ENCODE data around the gene NAP1L4. TPM values are rescaled to one million over a fixed set of nuclear protein-coding genes. Genes with fewer than 3 reads are reported as not detected.

Gene NAP1L4
- polyA plus RNA-seq, 1 donor from 2014 or later = 199 TPM

- H3K79me2 ChIP-seq (replicated peaks; ENCODE audit: insufficient read depth, low read length) = peaks cover 16% of the 10 kb centered on the region
- no peak overlapping the region for H3K9ac ChIP-seq (ENCODE audit: low read length)
Observed at GRCh38 chr11:2964782-2965181, 27.3 kb downstream of the NAP1L4 start.

GRCh38 chr11:2963761-2964160 lies 28.4 kb downstream of the NAP1L4 start:
- Histone ChIP-seq H3K4me3 (ENCODE audit: low read length) (no peak overlapping the region), H3K36me3 (ENCODE audit: insufficient read depth, low read length) (peaks cover 13% of the 10 kb centered on the region), H3K9ac (ENCODE audit: low read length) (no peak overlapping the region), H3K9me2 (ENCODE audit: insufficient read depth, low read length) (no peaks in the 10 kb centered on the region), H3K9me3 (ENCODE audit: low read length) (no peaks in the 10 kb centered on the region), H3F3A (ENCODE audit: insufficient read depth, low read length, poor library complexity, severe bottlenecking) (no peaks in the 10 kb centered on the region), H3K27me3 (ENCODE audit: insufficient read depth, low read depth, low read length) (no peaks in the 10 kb centered on the region), H3K79me2 (replicated peaks; ENCODE audit: insufficient read depth, low read length) (peaks cover 16% of the 10 kb centered on the region), H3K4me2 (ENCODE audit: low read length) (no peak overlapping the region), H3K27ac (ENCODE audit: low read length) (no peak overlapping the region), H4K20me1 (ENCODE audit: insufficient read depth) (no peaks in the 10 kb centered on the region), H2AFZ (ENCODE audit: low read depth, low read length) (no peak overlapping the region)
- no peak for TF ChIP-seq EZH2 (IDR thresholded peaks at IDR 0.05; ENCODE audit: borderline replicate concordance, insufficient read depth, low read length, poor library complexity, severe bottlenecking)
- no peak for TF ChIP-seq TAF1 (IDR thresholded peaks at IDR 0.05; ENCODE audit: low read depth)
- TF ChIP-seq REST (IDR thresholded peaks at IDR 0.05; ENCODE audit: borderline replicate concordance) = no peak
- TF ChIP-seq CTCF (IDR thresholded peaks at IDR 0.05; ENCODE audit: poor library complexity, severe bottlenecking) = no peak
- TF ChIP-seq RAD21 (conservative IDR thresholded peaks at IDR 0.05) = no peak
- no peak for TF ChIP-seq SMC3 (conservative IDR thresholded peaks at IDR 0.05; ENCODE audit: poor library complexity)
- TF ChIP-seq POLR2AphosphoS5 (IDR thresholded peaks at IDR 0.05) = no peak

More at GRCh38 chr11:2964782-2965181, 27.3 kb downstream of the NAP1L4 start:
- no peaks in the 10 kb centered on the region for H3K9me2 ChIP-seq (ENCODE audit: insufficient read depth, low read length)
- no peak overlapping the region for H3K4me3 ChIP-seq (ENCODE audit: low read length)
- no peak for TF ChIP-seq POLR2AphosphoS5 (IDR thresholded peaks at IDR 0.05)
- TF ChIP-seq REST (IDR thresholded peaks at IDR 0.05; ENCODE audit: borderline replicate concordance) = no peak
- TF ChIP-seq SMC3 (conservative IDR thresholded peaks at IDR 0.05; ENCODE audit: poor library complexity) = no peak
- no peak for TF ChIP-seq TAF1 (IDR thresholded peaks at IDR 0.05; ENCODE audit: low read depth)
- no peak for TF ChIP-seq EP300 (conservative IDR thresholded peaks at IDR 0.05; ENCODE audit: poor library complexity, severe bottlenecking)
- TF ChIP-seq RAD21 (conservative IDR thresholded peaks at IDR 0.05) = no peak
- TF ChIP-seq CTCF (IDR thresholded peaks at IDR 0.05; ENCODE audit: poor library complexity, severe bottlenecking) = no peak
- no peak for TF ChIP-seq EZH2 (IDR thresholded peaks at IDR 0.05; ENCODE audit: borderline replicate concordance, insufficient read depth, low read length, poor library complexity, severe bottlenecking)
- TF ChIP-seq MXI1 (conservative IDR thresholded peaks at IDR 0.05; ENCODE audit: poor library complexity, severe bottlenecking) = no peak
- H3K9me3 ChIP-seq (ENCODE audit: low read length) = no peaks in the 10 kb centered on the region
- H3F3A ChIP-seq (ENCODE audit: insufficient read depth, low read length, poor library complexity, severe bottlenecking) = no peaks in the 10 kb centered on the region
- peaks cover 13% of the 10 kb centered on the region for H3K36me3 ChIP-seq (ENCODE audit: insufficient read depth, low read length)
- H4K20me1 ChIP-seq (ENCODE audit: insufficient read depth) = no peaks in the 10 kb centered on the region
- no peak overlapping the region for H3K27ac ChIP-seq (ENCODE audit: low read length)
- H3K27me3 ChIP-seq (ENCODE audit: insufficient read depth, low read depth, low read length) = no peaks in the 10 kb centered on the region
- no peak overlapping the region for H2AFZ ChIP-seq (ENCODE audit: low read depth, low read length)
- H3K4me2 ChIP-seq (ENCODE audit: low read length) = no peak overlapping the region

All from neural cell (in vitro differentiated cells).